Measurements from ENCODE around the gene SELE.
A peak's percentile ranks its signal among the peaks of the same experiment; 100 is the strongest.

SELE gene

DNA sequence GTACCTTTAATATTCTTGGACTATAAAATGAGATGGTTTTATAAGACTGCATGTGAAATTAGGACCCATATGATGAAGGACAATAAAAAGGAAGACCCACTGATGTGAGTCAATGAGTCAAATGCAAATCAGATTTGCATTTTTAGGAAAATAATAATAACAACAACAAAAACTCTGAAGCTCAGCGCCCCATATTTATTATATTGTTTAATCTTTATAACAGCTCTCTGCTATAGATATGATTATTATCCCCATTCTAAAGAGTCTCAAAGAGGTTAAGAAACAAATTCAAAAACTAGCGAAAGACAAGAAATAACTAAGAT lies 21.6 kb downstream of the SELE start:
- FAIRE-seq (no peak), DNase-seq (ENCODE audit: insufficient read length) (no peak)
- TF ChIP-seq POLR2A (IDR thresholded peaks at IDR 0.05; ENCODE audit: low read depth, low read length) (no peak), TAF1 (IDR thresholded peaks at IDR 0.05; ENCODE audit: borderline replicate concordance, low read depth, low read length) (no peak), POLR2AphosphoS5 (IDR thresholded peaks at IDR 0.05; ENCODE audit: low read depth, low read length) (no peak)

DNA sequence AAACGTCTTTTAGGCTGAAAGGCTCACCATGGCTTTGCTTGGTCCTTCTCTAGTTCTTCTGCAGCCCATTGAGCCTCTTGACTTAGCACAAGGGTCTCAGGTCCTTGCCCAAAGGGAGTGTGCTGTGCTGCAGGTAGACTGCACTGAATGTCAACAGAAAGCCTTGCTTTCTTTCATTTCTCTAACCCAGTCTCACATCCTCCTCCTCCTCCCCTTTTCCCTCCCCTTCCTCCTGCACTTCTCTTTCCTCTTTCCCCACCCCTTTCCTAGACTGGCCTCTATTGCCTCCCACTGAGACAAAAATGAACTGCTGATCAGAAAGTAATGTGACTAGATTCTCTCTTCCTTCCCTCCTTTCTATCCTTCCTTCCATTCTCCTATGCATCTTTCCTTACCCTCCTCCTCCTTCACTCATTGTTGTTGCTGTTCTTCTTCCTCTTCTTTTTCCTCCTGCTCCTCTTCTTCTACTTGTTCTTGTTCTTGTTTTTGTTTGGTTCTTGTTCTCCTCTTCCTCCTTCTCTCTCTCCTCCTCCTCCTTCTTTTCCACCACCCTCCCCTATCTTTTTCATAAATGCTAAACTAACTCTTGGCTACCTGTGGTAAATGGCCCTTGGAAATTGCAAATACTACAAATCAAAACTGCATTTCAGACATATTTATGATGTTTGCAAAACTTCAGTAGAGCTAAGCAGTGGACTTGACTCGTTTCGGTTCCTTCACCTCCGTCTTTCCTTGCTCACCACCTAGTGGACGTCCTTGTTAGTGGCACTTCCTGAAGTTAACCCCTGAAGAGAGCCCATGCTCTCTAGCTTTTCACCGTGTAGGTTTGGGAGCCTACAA lies 22.2 kb downstream of the SELE start, which contains the start of gene SELL:
SELL (minus strand) TSS at position 152 of the 840 bp plus-strand sequence; CDS start at position 30, 122 bp downstream.
- TF ChIP-seq POLR2AphosphoS5 (IDR thresholded peaks at IDR 0.05; ENCODE audit: low read depth, low read length) (no peak), TAF1 (IDR thresholded peaks at IDR 0.05; ENCODE audit: borderline replicate concordance, low read depth, low read length) (no peak), POLR2A (IDR thresholded peaks at IDR 0.05; ENCODE audit: low read depth, low read length) (no peak)
- FAIRE-seq, result peak; percentile 98
- DNase-seq (ENCODE audit: insufficient read length), result peak; percentile 10

- TF ChIP-seq TAF1 (IDR thresholded peaks at IDR 0.05; ENCODE audit: borderline replicate concordance, low read depth, low read length), result no peak
- TF ChIP-seq POLR2AphosphoS5 (IDR thresholded peaks at IDR 0.05; ENCODE audit: low read depth, low read length), result no peak
- no peak for TF ChIP-seq POLR2A (IDR thresholded peaks at IDR 0.05; ENCODE audit: low read depth, low read length)
- DNase-seq (ENCODE audit: insufficient read length) (no peak), FAIRE-seq (peak; percentile 58)
Observed at GRCh38 chr1:169708647-169709046, 25.2 kb downstream of the SELE start.

- no peak for FAIRE-seq
- TF ChIP-seq TAF1 (IDR thresholded peaks at IDR 0.05; ENCODE audit: borderline replicate concordance, low read depth, low read length), result no peak
- no peak for DNase-seq (ENCODE audit: insufficient read length)
Observed at GRCh38 chr1:169707912-169708604, 25.8 kb downstream of the SELE start.

GRCh38 chr1:169704797-169705196 lies 29.1 kb downstream of the SELE start:
- no peak for FAIRE-seq
- TF ChIP-seq POLR2AphosphoS5 (IDR thresholded peaks at IDR 0.05; ENCODE audit: low read depth, low read length) (no peak), POLR2A (IDR thresholded peaks at IDR 0.05; ENCODE audit: low read depth, low read length) (no peak), TAF1 (IDR thresholded peaks at IDR 0.05; ENCODE audit: borderline replicate concordance, low read depth, low read length) (no peak)
- no peak for DNase-seq (ENCODE audit: insufficient read length)

GRCh38 chr1:169701261-169702005 lies 32.4 kb downstream of the SELE start:
- TF ChIP-seq POLR2AphosphoS5 (IDR thresholded peaks at IDR 0.05; ENCODE audit: low read depth, low read length) (no peak), POLR2A (IDR thresholded peaks at IDR 0.05; ENCODE audit: low read depth, low read length) (no peak), TAF1 (IDR thresholded peaks at IDR 0.05; ENCODE audit: borderline replicate concordance, low read depth, low read length) (no peak)
- FAIRE-seq (no peak), DNase-seq (ENCODE audit: insufficient read length) (no peak)

DNA sequence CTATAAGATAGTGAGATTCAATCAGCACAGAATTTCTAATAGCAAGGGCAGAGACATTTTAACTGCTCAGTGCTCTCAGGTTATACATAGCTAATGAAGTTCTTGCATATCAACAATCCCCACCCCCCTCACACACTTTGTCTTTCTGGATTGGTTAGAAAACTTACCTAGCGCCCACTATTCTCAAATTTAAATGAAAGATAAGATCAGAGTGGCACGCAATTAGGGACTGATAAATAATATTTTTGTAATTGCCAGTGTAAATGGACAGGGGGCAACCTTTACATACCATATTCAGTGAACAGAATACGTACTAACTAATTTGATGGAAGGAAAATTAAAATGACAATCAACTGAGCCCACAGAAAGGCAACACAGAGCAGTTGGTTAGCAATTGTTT lies 34.2 kb downstream of the SELE start:
- TF ChIP-seq POLR2A (IDR thresholded peaks at IDR 0.05; ENCODE audit: low read depth, low read length) (no peak), POLR2AphosphoS5 (IDR thresholded peaks at IDR 0.05; ENCODE audit: low read depth, low read length) (no peak), TAF1 (IDR thresholded peaks at IDR 0.05; ENCODE audit: borderline replicate concordance, low read depth, low read length) (no peak)
- no peak for FAIRE-seq

GRCh38 chr1:169698976-169699375 lies 34.9 kb downstream of the SELE start:
- DNase-seq (ENCODE audit: insufficient read length), result no peak
- TF ChIP-seq POLR2AphosphoS5 (IDR thresholded peaks at IDR 0.05; ENCODE audit: low read depth, low read length) (no peak), POLR2A (IDR thresholded peaks at IDR 0.05; ENCODE audit: low read depth, low read length) (no peak), TAF1 (IDR thresholded peaks at IDR 0.05; ENCODE audit: borderline replicate concordance, low read depth, low read length) (no peak)
- peak; percentile 77 for FAIRE-seq

More for the DNA sequence above, 34.2 kb downstream of the SELE start:
- no peak for DNase-seq (ENCODE audit: insufficient read length)

DNA sequence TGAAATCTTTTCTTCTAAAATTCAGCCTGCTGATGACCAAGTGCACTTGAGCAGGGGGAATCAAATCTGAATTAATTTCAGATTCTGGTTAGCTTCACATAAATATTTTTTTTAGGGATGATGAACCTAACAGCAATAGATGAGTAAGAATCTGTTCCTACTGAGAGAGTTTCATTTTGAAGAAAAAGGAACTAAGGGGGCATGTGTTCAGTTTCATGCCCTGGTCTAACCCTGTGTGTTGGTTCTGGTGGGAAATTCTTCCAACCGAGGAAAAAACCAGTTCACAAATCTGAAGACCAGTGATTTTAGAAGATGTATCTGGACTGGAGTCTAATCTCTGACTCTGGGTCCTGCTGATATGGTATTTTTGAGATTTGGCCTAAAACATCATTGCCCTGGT lies 36.1 kb downstream of the SELE start:
- FAIRE-seq (peak; percentile 76), DNase-seq (ENCODE audit: insufficient read length) (no peak)
- TF ChIP-seq POLR2A (IDR thresholded peaks at IDR 0.05; ENCODE audit: low read depth, low read length), result no peak

DNA sequence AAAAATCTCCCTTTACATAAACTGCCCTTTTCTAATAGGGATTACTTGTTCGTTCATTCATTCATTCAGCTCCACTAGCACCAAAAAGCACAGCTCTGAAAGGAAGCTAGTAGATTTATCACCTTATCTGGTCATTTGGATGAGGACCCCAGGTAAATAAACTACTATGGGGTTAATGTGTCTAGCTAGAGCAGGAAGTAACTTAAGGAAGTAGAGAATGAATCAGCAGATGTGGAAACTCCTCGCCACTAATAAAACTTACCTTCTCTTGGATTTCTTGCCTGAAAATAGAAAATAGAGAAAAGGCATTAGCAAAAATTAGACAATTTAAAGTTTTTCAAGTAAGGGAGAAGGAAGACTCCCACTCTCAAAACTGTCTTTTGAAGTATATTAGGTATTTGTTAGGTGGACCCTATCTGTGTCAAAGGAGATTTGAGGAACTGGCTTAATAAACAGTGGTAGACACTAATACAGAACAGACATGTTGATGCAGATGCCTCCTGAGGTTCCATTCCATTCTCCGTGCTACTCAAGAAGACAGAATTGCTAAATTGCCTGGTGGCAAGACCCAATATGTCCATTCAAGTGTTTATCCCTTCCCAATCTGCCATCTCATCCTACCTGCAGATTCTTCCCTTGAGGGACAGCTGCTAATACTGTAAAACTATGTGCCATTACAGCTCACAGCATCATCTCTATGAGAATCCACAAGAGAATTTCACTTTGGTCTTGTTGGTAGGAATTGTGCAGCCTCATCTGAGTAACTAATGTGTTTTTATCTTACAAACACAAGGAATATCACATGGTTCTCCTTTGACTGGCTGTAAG lies 37.4 kb downstream of the SELE start:
- TF ChIP-seq TAF1 (IDR thresholded peaks at IDR 0.05; ENCODE audit: borderline replicate concordance, low read depth, low read length) (no peak), POLR2AphosphoS5 (IDR thresholded peaks at IDR 0.05; ENCODE audit: low read depth, low read length) (no peak), POLR2A (IDR thresholded peaks at IDR 0.05; ENCODE audit: low read depth, low read length) (no peak)
- DNase-seq (ENCODE audit: insufficient read length) (no peak), FAIRE-seq (peak; percentile 50)
